A549 (cell line): Measurements from ENCODE around the gene EXOSC7.

ENCODE experiments used
- EP300 ChIP-seq, 2 experiments: fragments of >200 bp; sonication (Bioruptor Twin); formaldehyde crosslinking; IDR thresholded peaks; 2 replicates in 1 of 2; 3 replicates in 1 of 2; pipeline ENCODE4 v1.6.1; 2016 to 2017
- JUN ChIP-seq, 2 experiments: fragments of >200 bp; sonication (Bioruptor Twin); formaldehyde crosslinking; IDR thresholded peaks; 2 replicates in 1 of 2; 3 replicates in 1 of 2; pipeline ENCODE4 v1.6.1; 2016 to 2017
- PHF8 ChIP-seq: fragments of 200-600 bp; sonication (generic); IDR thresholded peaks from 2 replicates; pipeline ENCODE4 v1.6.1; 2016; ENCODE audit warnings: low read depth, mild to moderate bottlenecking, antibody characterized with exemption, moderate library complexity, borderline replicate concordance
- POLR2A ChIP-seq: IDR thresholded peaks from 2 replicates; pipeline ENCODE4 v1.6.1; 2012; ENCODE audit warnings: mild to moderate bottlenecking, low read length
- RCOR1 ChIP-seq: fragments of 150-350 bp; IDR thresholded peaks from 2 replicates; pipeline ENCODE4 v1.6.1; 2014; ENCODE audit warnings: antibody characterized with exemption, low read length, low read depth
- RFX5 ChIP-seq: fragments of 450-650 bp; IDR thresholded peaks from 2 replicates; pipeline ENCODE4 v1.7.1; 2014; ENCODE audit warnings: antibody characterized with exemption, mild to moderate bottlenecking, moderate library complexity
- RNF2 ChIP-seq: fragments of 200-600 bp; sonication (generic); IDR thresholded peaks from 2 replicates; pipeline ENCODE4 v1.6.1; 2016; ENCODE audit warnings: low read depth, mild to moderate bottlenecking, antibody characterized with exemption, moderate library complexity, borderline replicate concordance
- TF ChIP-seq, protein P1 (sequence below): IDR thresholded peaks from 2 replicates; pipeline ENCODE4 v1.6.1; 2012
- TF ChIP-seq, protein P2 (sequence below): fragments of >200 bp; sonication (Bioruptor Twin); formaldehyde crosslinking; IDR thresholded peaks from 3 replicates; pipeline ENCODE4 v1.5.1; 2016
- TF ChIP-seq, protein P3 (sequence below): fragments of 250-450 bp; sonication (Bioruptor Pico); IDR thresholded peaks from 2 replicates; pipeline ENCODE4 v1.5.0; 2021; ENCODE audit warnings: mild to moderate bottlenecking, moderate library complexity, borderline replicate concordance
- TF ChIP-seq, protein P4 (sequence below): IDR thresholded peaks from 2 replicates; pipeline ENCODE4 v1.6.1; 2012; ENCODE audit warnings: low read depth, borderline replicate concordance
- TF ChIP-seq, protein P5 (sequence below): fragments of 450-650 bp; IDR thresholded peaks from 2 replicates; pipeline ENCODE4 v1.6.1; 2014; ENCODE audit warnings: antibody characterized with exemption

DNA sequence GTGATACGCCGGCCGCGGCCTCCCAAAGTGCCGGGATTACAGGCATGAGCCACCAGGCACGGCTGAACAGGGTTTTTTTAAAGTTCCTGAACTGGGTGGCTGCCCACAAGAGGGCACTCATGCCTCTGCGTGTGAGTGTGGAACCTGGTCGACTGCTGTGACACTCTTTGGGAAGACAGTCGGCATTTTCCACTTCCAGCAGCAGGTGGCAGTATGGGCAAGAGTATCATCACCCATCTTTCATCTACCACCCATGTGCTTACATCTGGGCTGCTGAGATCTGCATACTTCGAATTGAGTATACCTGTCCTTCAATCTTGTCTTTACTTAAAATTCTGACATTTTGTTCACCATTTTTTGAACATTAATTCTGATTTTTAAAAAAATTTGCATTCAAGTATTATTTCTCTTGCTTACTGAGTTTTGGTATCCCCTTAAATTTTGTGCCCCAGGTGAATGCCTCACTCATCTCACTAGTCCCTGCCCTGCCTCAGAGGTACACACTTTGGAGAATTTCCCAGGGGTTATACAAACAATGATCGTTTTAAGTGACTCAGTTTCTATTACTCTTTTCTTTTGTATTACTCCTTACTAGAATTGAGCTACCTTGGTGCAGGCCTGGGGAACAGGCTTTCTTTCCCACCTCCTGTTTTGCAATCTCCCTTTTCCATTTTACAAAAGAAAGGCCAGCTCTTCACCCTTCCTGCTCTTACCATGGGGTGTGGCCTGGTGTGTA lies 61.8 kb downstream of the EXOSC7 start:
- TF ChIP-seq, protein P1, sequence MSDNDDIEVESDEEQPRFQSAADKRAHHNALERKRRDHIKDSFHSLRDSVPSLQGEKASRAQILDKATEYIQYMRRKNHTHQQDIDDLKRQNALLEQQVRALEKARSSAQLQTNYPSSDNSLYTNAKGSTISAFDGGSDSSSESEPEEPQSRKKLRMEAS: no peak
- TF ChIP-seq, protein P2, sequence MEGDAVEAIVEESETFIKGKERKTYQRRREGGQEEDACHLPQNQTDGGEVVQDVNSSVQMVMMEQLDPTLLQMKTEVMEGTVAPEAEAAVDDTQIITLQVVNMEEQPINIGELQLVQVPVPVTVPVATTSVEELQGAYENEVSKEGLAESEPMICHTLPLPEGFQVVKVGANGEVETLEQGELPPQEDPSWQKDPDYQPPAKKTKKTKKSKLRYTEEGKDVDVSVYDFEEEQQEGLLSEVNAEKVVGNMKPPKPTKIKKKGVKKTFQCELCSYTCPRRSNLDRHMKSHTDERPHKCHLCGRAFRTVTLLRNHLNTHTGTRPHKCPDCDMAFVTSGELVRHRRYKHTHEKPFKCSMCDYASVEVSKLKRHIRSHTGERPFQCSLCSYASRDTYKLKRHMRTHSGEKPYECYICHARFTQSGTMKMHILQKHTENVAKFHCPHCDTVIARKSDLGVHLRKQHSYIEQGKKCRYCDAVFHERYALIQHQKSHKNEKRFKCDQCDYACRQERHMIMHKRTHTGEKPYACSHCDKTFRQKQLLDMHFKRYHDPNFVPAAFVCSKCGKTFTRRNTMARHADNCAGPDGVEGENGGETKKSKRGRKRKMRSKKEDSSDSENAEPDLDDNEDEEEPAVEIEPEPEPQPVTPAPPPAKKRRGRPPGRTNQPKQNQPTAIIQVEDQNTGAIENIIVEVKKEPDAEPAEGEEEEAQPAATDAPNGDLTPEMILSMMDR: peak; percentile 94
- TF ChIP-seq, protein P3, sequence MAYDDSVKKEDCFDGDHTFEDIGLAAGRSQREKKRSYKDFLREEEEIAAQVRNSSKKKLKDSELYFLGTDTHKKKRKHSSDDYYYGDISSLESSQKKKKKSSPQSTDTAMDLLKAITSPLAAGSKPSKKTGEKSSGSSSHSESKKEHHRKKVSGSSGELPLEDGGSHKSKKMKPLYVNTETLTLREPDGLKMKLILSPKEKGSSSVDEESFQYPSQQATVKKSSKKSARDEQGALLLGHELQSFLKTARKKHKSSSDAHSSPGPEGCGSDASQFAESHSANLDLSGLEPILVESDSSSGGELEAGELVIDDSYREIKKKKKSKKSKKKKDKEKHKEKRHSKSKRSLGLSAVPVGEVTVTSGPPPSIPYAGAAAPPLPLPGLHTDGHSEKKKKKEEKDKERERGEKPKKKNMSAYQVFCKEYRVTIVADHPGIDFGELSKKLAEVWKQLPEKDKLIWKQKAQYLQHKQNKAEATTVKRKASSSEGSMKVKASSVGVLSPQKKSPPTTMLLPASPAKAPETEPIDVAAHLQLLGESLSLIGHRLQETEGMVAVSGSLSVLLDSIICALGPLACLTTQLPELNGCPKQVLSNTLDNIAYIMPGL (CRISPR knock-in tag): no peak
- TF ChIP-seq, protein P4, sequence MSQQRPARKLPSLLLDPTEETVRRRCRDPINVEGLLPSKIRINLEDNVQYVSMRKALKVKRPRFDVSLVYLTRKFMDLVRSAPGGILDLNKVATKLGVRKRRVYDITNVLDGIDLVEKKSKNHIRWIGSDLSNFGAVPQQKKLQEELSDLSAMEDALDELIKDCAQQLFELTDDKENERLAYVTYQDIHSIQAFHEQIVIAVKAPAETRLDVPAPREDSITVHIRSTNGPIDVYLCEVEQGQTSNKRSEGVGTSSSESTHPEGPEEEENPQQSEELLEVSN: no peak
- TF ChIP-seq, protein P5, sequence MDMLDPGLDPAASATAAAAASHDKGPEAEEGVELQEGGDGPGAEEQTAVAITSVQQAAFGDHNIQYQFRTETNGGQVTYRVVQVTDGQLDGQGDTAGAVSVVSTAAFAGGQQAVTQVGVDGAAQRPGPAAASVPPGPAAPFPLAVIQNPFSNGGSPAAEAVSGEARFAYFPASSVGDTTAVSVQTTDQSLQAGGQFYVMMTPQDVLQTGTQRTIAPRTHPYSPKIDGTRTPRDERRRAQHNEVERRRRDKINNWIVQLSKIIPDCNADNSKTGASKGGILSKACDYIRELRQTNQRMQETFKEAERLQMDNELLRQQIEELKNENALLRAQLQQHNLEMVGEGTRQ: no peak
- TF ChIP-seq JUN (IDR thresholded peaks at IDR 0.05): no peak
- TF ChIP-seq RFX5: no peak
- no peak for TF ChIP-seq PHF8
- TF ChIP-seq POLR2A: no peak
- no peak for TF ChIP-seq RNF2
- no peak for TF ChIP-seq EP300 (IDR thresholded peaks at IDR 0.05)
- TF ChIP-seq RCOR1: no peak
